ENCODE data around the gene CRTC1.

DNA sequence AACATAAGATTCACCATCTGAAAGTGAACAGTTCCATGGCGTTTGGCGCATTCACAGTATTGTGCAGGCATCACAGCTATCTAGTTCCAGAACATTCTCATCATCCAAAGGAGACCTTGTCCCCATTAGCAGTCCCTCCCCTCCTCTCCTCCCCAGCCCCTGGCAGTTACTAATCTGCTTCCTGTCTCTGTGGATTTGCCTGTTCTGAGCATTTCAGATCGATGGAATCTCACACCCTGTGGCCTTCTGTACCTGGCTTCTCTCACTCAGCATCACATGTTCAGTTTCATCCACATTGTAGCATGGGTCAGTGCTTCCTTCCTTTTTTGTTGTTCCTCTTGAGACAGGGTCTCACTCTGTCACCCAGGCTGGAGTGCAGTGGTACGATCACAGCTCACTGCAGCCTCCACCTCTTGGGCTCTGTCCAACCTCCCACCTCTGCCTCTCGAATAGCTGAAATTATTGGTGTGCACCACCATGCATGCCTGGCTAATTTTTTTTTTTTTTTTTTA, 34.6 kb downstream of the CRTC1 start:
- no peak for TF ChIP-seq EZH2 (optimal IDR thresholded peaks at IDR 0.05; ENCODE audit: low read depth, low read length)
- TF ChIP-seq, protein P1, sequence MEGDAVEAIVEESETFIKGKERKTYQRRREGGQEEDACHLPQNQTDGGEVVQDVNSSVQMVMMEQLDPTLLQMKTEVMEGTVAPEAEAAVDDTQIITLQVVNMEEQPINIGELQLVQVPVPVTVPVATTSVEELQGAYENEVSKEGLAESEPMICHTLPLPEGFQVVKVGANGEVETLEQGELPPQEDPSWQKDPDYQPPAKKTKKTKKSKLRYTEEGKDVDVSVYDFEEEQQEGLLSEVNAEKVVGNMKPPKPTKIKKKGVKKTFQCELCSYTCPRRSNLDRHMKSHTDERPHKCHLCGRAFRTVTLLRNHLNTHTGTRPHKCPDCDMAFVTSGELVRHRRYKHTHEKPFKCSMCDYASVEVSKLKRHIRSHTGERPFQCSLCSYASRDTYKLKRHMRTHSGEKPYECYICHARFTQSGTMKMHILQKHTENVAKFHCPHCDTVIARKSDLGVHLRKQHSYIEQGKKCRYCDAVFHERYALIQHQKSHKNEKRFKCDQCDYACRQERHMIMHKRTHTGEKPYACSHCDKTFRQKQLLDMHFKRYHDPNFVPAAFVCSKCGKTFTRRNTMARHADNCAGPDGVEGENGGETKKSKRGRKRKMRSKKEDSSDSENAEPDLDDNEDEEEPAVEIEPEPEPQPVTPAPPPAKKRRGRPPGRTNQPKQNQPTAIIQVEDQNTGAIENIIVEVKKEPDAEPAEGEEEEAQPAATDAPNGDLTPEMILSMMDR (IDR thresholded peaks at IDR 0.05; ENCODE audit: low read length) = no peak

Data from MM.1S (cell line).